22Rv1 (cell line): ENCODE results near the gene LIN9.

Experiments
- H3K27ac ChIP-seq: fragments of 450-650 bp; 2 replicates; pipeline ENCODE4 v1.5.1; 2017
- CTCF ChIP-seq: fragments of 450-650 bp; IDR thresholded peaks from 2 replicates; pipeline ENCODE4 v1.5.1; 2017; ENCODE audit warnings: mild to moderate bottlenecking
- ZFX ChIP-seq: fragments of 450-650 bp; IDR thresholded peaks from 2 replicates; pipeline ENCODE4 v1.6.1; 2017; ENCODE audit warnings: antibody characterized with exemption, borderline replicate concordance

The LIN9 gene

GRCh38 chr1:226212545-226212944 is 96.4 kb downstream of the LIN9 start:
- no peak for TF ChIP-seq CTCF
- no peak for TF ChIP-seq ZFX

DNA sequence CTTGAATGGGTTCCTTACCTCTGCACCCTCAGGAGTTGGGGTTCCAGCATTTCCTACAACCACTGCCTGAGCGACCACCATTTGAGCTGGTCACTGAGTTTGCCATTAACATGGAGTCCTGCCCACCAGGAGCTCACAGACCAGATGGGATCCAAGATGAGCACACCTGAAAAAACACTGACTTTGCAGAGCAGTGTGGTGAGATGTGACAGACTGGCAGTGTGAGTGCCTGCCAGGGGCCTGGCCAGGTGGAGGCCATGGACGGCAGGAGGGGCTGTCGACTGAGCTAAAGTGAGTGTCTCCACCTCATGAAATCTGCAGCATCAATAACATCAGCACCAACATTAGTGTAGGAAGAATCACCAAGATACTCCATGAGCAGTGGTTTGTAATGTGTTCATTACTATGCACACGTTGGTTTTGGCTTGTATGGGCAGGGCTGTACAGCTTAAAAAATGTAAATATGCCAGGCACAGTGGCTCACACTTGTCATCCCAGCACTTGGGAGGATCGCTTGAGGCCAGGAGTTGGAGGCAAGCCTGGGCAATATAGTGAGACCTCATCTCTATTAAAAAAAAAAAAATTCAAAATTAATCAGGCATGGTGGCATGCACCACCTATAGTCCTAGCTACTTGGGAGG is 97.7 kb downstream of the LIN9 start:
- no peak for TF ChIP-seq ZFX
- TF ChIP-seq CTCF = no peak
- no peak overlapping the region for H3K27ac ChIP-seq

More at GRCh38 chr1:226212545-226212944, 96.4 kb downstream of the LIN9 start:
- no peak overlapping the region for H3K27ac ChIP-seq

GRCh38 chr1:226210571-226211176 is 98.3 kb downstream of the LIN9 start:
- no peak for TF ChIP-seq ZFX
- TF ChIP-seq CTCF = no peak
- H3K27ac ChIP-seq = no peak overlapping the region

DNA sequence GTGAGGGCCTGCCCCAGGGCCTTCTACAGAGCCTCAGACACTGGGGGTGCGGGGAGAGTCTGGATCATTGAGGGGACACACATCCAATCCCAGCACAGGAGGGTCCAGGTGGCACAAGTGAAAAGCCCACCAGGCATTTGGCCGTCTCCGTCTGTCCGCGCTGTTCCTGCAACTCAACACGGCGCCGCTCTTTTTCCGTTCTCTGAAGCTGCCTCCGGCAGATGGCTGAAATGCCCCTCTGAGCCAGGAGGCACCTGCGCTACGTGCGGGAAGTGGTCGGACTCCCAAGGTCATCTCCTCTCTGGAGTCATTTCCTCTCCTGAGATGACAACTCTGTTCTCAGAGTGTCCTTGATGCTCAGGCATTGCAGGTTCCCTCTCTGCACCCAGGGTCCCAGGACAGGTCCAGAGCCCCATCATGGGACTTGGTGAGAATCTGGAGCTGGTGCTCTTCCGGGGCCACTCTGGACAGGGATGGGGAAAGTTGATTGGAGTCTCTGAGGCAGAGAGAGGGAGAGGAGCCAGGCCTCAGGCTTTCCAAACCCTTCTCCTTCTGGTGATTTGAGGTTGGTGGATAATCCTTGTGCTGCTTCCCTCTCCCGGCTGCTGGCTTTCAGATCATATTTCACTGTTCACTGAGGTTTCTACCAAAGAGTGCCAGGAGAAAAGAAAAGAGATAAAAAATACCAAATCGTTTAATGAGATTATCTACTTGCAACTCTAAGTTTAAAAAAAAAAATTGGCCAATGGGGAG is 99.5 kb downstream of the LIN9 start:
- TF ChIP-seq CTCF (no peak), ZFX (no peak)
- no peak overlapping the region for H3K27ac ChIP-seq

DNA sequence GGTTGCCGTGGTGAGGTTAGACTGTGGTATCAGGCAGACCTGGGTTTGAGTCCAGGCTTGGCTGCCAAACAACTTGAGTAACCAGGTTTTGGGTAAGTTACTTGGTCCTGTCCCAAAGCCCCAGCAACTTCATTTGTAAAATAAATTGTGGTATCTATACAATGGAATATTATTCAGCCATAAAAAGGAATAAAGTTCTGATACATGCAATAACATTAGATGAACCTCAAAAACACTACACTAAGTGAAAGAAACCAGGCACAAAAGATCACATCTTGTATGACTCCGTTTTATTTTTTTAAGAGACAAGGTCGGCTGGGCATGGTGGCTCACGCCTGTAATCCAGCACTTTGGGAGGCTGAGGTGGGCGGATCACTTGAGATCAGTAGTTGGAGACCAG is 101.9 kb downstream of the LIN9 start:
- no peak for TF ChIP-seq CTCF
- no peak for TF ChIP-seq ZFX
- no peak overlapping the region for H3K27ac ChIP-seq

GRCh38 chr1:226204198-226204597 is 104.8 kb downstream of the LIN9 start:
- TF ChIP-seq ZFX = no peak
- no peak for TF ChIP-seq CTCF
- no peak overlapping the region for H3K27ac ChIP-seq

DNA sequence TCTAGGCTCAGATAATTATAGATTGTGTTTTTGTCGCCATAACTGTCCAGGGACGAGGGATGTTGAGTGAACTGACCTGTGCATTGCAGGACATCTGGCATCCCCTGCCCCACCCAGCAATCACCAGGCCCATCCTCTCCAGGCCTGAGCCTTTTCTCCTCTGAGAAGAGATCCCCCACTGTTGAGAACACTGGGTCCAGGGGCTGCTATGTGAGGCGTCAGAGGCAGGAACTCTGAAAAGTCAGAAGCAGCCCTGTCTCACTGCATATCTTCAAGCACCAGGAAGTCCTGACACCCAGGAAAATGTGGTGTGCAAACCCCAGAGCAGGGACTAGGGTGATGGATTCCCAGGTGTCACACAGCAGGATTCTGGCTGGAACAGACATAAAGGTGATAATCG is 105.3 kb downstream of the LIN9 start:
- TF ChIP-seq ZFX (no peak), CTCF (no peak)
- no peak overlapping the region for H3K27ac ChIP-seq
